ENCODE data around the gene SLC19A3. TPM values are rescaled to one million over a fixed set of nuclear protein-coding genes. Genes with fewer than 3 reads are reported as not detected.
"Not testable (repeated sequence)": the region's sequence is repeated elsewhere in the genome, so short reads cannot be mapped to it uniquely, and the experiment has no call there.

The SLC19A3 gene
- polyA plus RNA-seq, 4 donors: 5.7 to 10.4 (median 9.0) TPM

- no peak for DNase-seq (ENCODE audit: low read depth in 4 of 4, low spot score in 2 of 4)
Measured at GRCh38 chr2:227706859-227707258, 11.0 kb downstream of the SLC19A3 start.

- DNase-seq (ENCODE audit: low read depth in 4 of 4, low spot score in 2 of 4): no peak
Measured at GRCh38 chr2:227703961-227704360, 13.9 kb downstream of the SLC19A3 start.

- DNase-seq (ENCODE audit: low read depth in 4 of 4, low spot score in 2 of 4): no peak
Measured at GRCh38 chr2:227703280-227703732, 14.5 kb downstream of the SLC19A3 start.

GRCh38 chr2:227701556-227701955 lies 16.3 kb downstream of the SLC19A3 start:
- no peak for DNase-seq (ENCODE audit: low read depth in 4 of 4, low spot score in 2 of 4)

GRCh38 chr2:227696990-227697679 lies 20.7 kb downstream of the SLC19A3 start:
- no peak for DNase-seq (ENCODE audit: low read depth in 4 of 4, low spot score in 2 of 4)

- DNase-seq (ENCODE audit: low read depth in 4 of 4, low spot score in 2 of 4): no peak
Measured at GRCh38 chr2:227687189-227687588, 30.6 kb downstream of the SLC19A3 start.

- DNase-seq (ENCODE audit: low read depth in 4 of 4, low spot score in 2 of 4): no peak
Measured at GRCh38 chr2:227684258-227684657, 33.6 kb downstream of the SLC19A3 start.

GRCh38 chr2:227677928-227678327 lies 39.9 kb downstream of the SLC19A3 start:
- DNase-seq (ENCODE audit: low read depth in 4 of 4, low spot score in 2 of 4): no peak

GRCh38 chr2:227674485-227674884 lies 43.3 kb downstream of the SLC19A3 start:
- no peak for DNase-seq (ENCODE audit: low read depth in 4 of 4, low spot score in 2 of 4)

- not testable (repeated sequence) for DNase-seq (ENCODE audit: low read depth in 4 of 4, low spot score in 2 of 4)
Measured at GRCh38 chr2:227673620-227674019, 44.2 kb downstream of the SLC19A3 start.

GRCh38 chr2:227671170-227671905 lies 46.5 kb downstream of the SLC19A3 start:
- DNase-seq (ENCODE audit: low read depth in 4 of 4, low spot score in 2 of 4): no peak

GRCh38 chr2:227666631-227667170 lies 51.1 kb downstream of the SLC19A3 start, which contains the start of gene SCYGR5:
SCYGR5 (plus strand) TSS chr2:227666804; CDS start chr2:227666804, 0 bp downstream.
- not testable (repeated sequence) for DNase-seq (ENCODE audit: low read depth in 4 of 4, low spot score in 2 of 4)

- DNase-seq (ENCODE audit: low read depth in 4 of 4, low spot score in 2 of 4): no peak
Measured at GRCh38 chr2:227665189-227665940, 52.5 kb downstream of the SLC19A3 start.

- no peak for DNase-seq (ENCODE audit: low read depth in 4 of 4, low spot score in 2 of 4)
Measured at GRCh38 chr2:227661827-227662226, 56.0 kb downstream of the SLC19A3 start.

- no peak for DNase-seq (ENCODE audit: low read depth in 4 of 4, low spot score in 2 of 4)
Measured at GRCh38 chr2:227661025-227661649, 56.7 kb downstream of the SLC19A3 start.

GRCh38 chr2:227657199-227657845 lies 60.5 kb downstream of the SLC19A3 start:
- no peak for DNase-seq (ENCODE audit: low read depth in 4 of 4, low spot score in 2 of 4)

- no peak for DNase-seq (ENCODE audit: low read depth in 4 of 4, low spot score in 2 of 4)
Measured at GRCh38 chr2:227655454-227655853, 62.4 kb downstream of the SLC19A3 start.

- no peak for DNase-seq (ENCODE audit: low read depth in 4 of 4, low spot score in 2 of 4)
Measured at GRCh38 chr2:227654426-227654825, 63.4 kb downstream of the SLC19A3 start.

- DNase-seq (ENCODE audit: low read depth in 4 of 4, low spot score in 2 of 4): no peak
Measured at GRCh38 chr2:227653419-227653818, 64.4 kb downstream of the SLC19A3 start.

- no peak for DNase-seq (ENCODE audit: low read depth in 4 of 4, low spot score in 2 of 4)
Measured at GRCh38 chr2:227643990-227644551, 73.8 kb downstream of the SLC19A3 start.

Data from left renal cortex interstitium (tissue), 4 donors.